Measurements from ENCODE around the gene DOP1B.

DNA sequence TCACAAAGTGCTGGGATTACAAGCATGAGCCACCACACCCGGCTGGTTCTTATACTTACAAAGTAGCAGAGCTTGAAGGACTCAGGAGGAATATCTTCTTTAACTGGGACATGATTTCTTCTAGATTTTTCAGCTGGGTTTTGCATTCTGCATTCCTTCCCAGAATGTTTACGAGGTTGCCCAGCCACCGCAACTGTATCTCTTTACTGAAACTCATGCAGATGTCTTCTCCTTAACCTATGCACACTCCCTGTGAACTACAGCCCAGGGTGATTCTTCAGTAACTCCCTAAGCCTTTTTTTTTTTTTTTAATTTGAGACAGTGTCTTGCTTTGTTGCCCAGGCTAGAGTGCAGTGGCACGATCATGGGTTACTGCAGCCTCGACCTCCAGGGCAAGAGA is 8.7 kb upstream of the DOP1B start:
- TF ChIP-seq CTCF (conservative IDR thresholded peaks at IDR 0.05) (no peak), EZH2 (IDR thresholded peaks at IDR 0.05; ENCODE audit: low read depth) (no peak)

All from PC-9 (cell line).